Measurements from ENCODE around the gene POLR2J. TPM values are rescaled to one million over a fixed set of nuclear protein-coding genes. Genes with fewer than 3 reads are reported as not detected.
A peak's percentile ranks its signal among the peaks of the same experiment; 100 is the strongest.

The POLR2J gene
- total and polyA plus RNA-seq, 10 of the 15 experiments (the other 5 are each of a cell fraction or from before 2014, with no cell fraction given): 16.4 to 119 (median 77.4) TPM

DNA sequence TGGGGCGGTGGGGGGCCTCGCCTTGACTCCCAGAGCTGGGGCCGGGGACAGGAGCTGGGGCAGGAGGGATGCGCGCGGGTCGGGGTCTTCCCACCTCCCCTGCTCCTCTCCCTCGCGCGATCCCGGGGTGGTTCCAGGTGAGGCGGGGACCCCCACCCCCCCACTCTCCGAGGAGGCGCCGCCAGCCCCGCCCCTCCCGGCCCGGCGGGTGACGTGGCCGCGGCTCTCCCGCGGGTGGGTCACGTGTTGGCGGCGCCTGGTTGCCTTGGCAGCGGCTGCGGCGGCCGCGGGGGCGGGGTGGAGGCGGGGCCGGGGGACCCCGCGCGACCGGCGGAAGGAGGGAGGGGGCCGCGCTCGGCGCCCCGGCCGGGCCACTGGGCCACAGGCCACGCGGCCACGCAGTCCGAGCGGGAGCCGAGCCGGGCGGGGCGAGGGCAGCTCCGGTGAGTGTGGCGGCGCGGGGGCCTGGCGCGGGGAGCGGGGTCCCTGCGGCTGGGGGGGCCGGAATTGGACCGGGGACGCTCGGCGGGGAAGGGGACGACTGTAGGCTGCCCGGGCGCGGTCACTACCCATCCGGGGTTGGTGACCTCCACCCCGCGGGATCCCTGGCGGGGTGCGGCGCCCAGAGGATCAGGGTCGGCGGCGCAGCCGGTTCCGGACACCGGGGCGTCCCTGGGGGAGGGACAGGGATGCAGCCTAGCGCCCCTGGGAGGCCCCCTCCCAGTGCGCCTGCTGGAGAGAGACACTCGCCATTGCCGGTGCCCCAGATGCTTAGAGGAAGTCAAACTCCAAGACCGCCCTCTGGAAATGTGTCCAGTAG is 45.3 kb downstream of the POLR2J start, which contains the start of gene ORAI2 (continued):
- TF ChIP-seq CUX1 (IDR thresholded peaks at IDR 0.05; ENCODE audit: insufficient replicate concordance, low read depth, low read length) (no peak), MXI1 (IDR thresholded peaks at IDR 0.05; ENCODE audit: low read depth, low read length) (peak; percentile 80), IRF5 (IDR thresholded peaks at IDR 0.05; ENCODE audit: borderline replicate concordance) (no peak), ZNF24 (IDR thresholded peaks at IDR 0.05) (no peak), RUNX3 (IDR thresholded peaks at IDR 0.05; ENCODE audit: low read length) (no peak), CHD2 (IDR thresholded peaks at IDR 0.05; ENCODE audit: borderline replicate concordance, low read depth, low read length) (0 out of 2 replicates have a peak, but pooled peaks have one; percentile 9), EED (IDR thresholded peaks at IDR 0.05; ENCODE audit: low read depth) (0 out of 2 replicates have a peak, but pooled peaks have one; percentile 14), GATAD2B (conservative IDR thresholded peaks at IDR 0.05; ENCODE audit: low read depth) (peak; percentile 76; the same call in 1 of the 2 replicates), NR2C1 (IDR thresholded peaks at IDR 0.05) (peak; percentile 23; the same call in 1 of the 2 replicates), EGR1 (IDR thresholded peaks at IDR 0.05; ENCODE audit: borderline replicate concordance in 1 of 2, low read depth in 2 of 2, low read length in 2 of 2) (peak; percentile 44 to 99), TCF3 (IDR thresholded peaks at IDR 0.05; ENCODE audit: borderline replicate concordance, insufficient read depth, low read depth, low read length) (no peak), TAF1 (IDR thresholded peaks at IDR 0.05; ENCODE audit: borderline replicate concordance, low read depth, low read length) (peak; percentile 25; the same call in 1 of the 2 replicates), BRCA1 (IDR thresholded peaks at IDR 0.05; ENCODE audit: low read depth, low read length) (no peak), ZSCAN29 (IDR thresholded peaks at IDR 0.05) (0 out of 2 replicates have a peak, but pooled peaks have one; percentile 51), GABPA (IDR thresholded peaks at IDR 0.05; ENCODE audit: low read depth) (no peak), SIX5 (IDR thresholded peaks at IDR 0.05; ENCODE audit: low read depth, low read length, severe bottlenecking) (no peak), CHD4 (IDR thresholded peaks at IDR 0.05) (no peak), HDGF (IDR thresholded peaks at IDR 0.05) (no peak), CBFB (IDR thresholded peaks at IDR 0.05; ENCODE audit: low read depth) (no peak)
- TF ChIP-seq, protein P1, sequence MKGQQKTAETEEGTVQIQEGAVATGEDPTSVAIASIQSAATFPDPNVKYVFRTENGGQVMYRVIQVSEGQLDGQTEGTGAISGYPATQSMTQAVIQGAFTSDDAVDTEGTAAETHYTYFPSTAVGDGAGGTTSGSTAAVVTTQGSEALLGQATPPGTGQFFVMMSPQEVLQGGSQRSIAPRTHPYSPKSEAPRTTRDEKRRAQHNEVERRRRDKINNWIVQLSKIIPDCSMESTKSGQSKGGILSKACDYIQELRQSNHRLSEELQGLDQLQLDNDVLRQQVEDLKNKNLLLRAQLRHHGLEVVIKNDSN (IDR thresholded peaks at IDR 0.05; ENCODE audit: borderline replicate concordance, extremely low read length, insufficient read depth, low read depth, low read length): peak; percentile 94
- TF ChIP-seq, protein P2, sequence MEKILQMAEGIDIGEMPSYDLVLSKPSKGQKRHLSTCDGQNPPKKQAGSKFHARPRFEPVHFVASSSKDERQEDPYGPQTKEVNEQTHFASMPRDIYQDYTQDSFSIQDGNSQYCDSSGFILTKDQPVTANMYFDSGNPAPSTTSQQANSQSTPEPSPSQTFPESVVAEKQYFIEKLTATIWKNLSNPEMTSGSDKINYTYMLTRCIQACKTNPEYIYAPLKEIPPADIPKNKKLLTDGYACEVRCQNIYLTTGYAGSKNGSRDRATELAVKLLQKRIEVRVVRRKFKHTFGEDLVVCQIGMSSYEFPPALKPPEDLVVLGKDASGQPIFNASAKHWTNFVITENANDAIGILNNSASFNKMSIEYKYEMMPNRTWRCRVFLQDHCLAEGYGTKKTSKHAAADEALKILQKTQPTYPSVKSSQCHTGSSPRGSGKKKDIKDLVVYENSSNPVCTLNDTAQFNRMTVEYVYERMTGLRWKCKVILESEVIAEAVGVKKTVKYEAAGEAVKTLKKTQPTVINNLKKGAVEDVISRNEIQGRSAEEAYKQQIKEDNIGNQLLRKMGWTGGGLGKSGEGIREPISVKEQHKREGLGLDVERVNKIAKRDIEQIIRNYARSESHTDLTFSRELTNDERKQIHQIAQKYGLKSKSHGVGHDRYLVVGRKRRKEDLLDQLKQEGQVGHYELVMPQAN (conservative IDR thresholded peaks at IDR 0.05): peak; percentile 72
